Measurements from ENCODE around the gene POU4F1. TPM values are rescaled to one million over a fixed set of nuclear protein-coding genes. Genes with fewer than 3 reads are reported as not detected.

The POU4F1 gene
- total RNA-seq, 1 donor from 2014 or later: not detected

Other genes with a start within 250 kb of the POU4F1 start
- gene OBI1, start 55.6 kb upstream of the POU4F1 start, total RNA-seq: 9.7 TPM